HG02970 (cell line): Measurements from ENCODE around the gene RXRA.

Experiments used
- ATAC-seq: cut with Tn5 transposase; IDR thresholded peaks from one replicate; pipeline ENCODE4 v1.9.1; 2021; ENCODE audit warnings: mild to moderate bottlenecking, moderate library complexity, moderate number of reproducible peaks; ENCODE audit not compliant: unreplicated experiment, low FRiP score

Gene RXRA

GRCh38 chr9:134438195-134438788 lies 112.0 kb downstream of the RXRA start:
- ATAC-seq = no peak

GRCh38 chr9:134439368-134439784 lies 113.1 kb downstream of the RXRA start:
- no peak for ATAC-seq

- ATAC-seq = no peak
These were observed 114.5 kb downstream of the RXRA start for GRCh38 chr9:134440636-134441226.

- no peak for ATAC-seq
These were observed 115.2 kb downstream of the RXRA start for GRCh38 chr9:134441227-134442084.

- ATAC-seq = no peak
These were observed 115.8 kb downstream of the RXRA start for GRCh38 chr9:134442085-134442474.

GRCh38 chr9:134442486-134443173 lies 116.4 kb downstream of the RXRA start:
- no peak for ATAC-seq

- ATAC-seq = no peak
These were observed 117.2 kb downstream of the RXRA start for GRCh38 chr9:134443174-134444037.

- no peak for ATAC-seq
These were observed 117.7 kb downstream of the RXRA start for GRCh38 chr9:134444038-134444315.

GRCh38 chr9:134445000-134445399 lies 118.7 kb downstream of the RXRA start:
- ATAC-seq = no peak

GRCh38 chr9:134449180-134449916 lies 123.1 kb downstream of the RXRA start:
- ATAC-seq = no peak

GRCh38 chr9:134451700-134452458 lies 125.6 kb downstream of the RXRA start:
- no peak for ATAC-seq

GRCh38 chr9:134452728-134453127 lies 126.5 kb downstream of the RXRA start:
- no peak for ATAC-seq

- ATAC-seq = no peak
These were observed 127.7 kb downstream of the RXRA start for GRCh38 chr9:134453776-134454475.

- no peak for ATAC-seq
These were observed 128.2 kb downstream of the RXRA start for GRCh38 chr9:134454476-134454857.

- ATAC-seq = no peak
These were observed 128.8 kb downstream of the RXRA start for GRCh38 chr9:134455021-134455471.

- ATAC-seq = no peak
These were observed 129.3 kb downstream of the RXRA start for GRCh38 chr9:134455537-134455933.

GRCh38 chr9:134455934-134456755 lies 129.9 kb downstream of the RXRA start:
- ATAC-seq = no peak
